ENCODE data around the gene KCNIP4. TPM values are rescaled to one million over a fixed set of nuclear protein-coding genes. Genes with fewer than 3 reads are reported as not detected.

Gene KCNIP4
- total and polyA plus RNA-seq, 2 experiments from 2014 or later = 0.14 to 0.63 TPM

DNA sequence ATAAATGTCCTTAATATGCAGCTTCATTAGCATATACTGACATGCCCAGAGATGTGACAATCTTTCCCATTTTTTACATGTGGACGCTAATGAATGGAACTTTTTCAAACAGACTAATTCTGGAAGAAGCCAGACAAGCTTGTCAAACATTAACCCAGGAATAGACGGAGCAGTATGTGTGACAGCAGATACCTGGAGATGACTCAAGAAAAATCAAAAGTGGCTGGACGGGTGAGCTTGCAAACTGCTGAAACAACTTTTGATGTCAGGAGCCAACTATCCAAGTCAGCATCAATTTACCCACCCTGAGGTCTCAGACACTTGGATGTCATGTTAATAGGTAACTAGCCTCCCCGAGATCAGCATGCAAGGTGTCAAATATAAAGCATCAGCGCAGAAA, 1065.3 kb downstream of the KCNIP4 start:
- Mint-ChIP-seq H3K4me1 (peaks cover 10% of the 10 kb centered on the region), H3K36me3 (ENCODE audit: low read depth) (no peaks in the 10 kb centered on the region), H3K4me3 (no peak overlapping the region), H3K9me3 (no peaks in the 10 kb centered on the region), H3K27me3 (ENCODE audit: insufficient read depth, low read depth, poor library complexity) (peaks cover 3% of the 10 kb centered on the region), H3K27ac (no peak overlapping the region)
- TF ChIP-seq ZNF114 (CRISPR knock-in tag; IDR thresholded peaks at IDR 0.05) (no peak), ZNF331 (CRISPR knock-in tag; IDR thresholded peaks at IDR 0.05; ENCODE audit: low read depth) (no peak), POLR2AphosphoS5 (IDR thresholded peaks at IDR 0.05; ENCODE audit: low read depth) (no peak), STAT1 (IDR thresholded peaks at IDR 0.05; ENCODE audit: unreplicated experiment) (no peak), NANOG (IDR thresholded peaks at IDR 0.05; ENCODE audit: borderline replicate concordance) (no peak)
- TF ChIP-seq, protein P1, sequence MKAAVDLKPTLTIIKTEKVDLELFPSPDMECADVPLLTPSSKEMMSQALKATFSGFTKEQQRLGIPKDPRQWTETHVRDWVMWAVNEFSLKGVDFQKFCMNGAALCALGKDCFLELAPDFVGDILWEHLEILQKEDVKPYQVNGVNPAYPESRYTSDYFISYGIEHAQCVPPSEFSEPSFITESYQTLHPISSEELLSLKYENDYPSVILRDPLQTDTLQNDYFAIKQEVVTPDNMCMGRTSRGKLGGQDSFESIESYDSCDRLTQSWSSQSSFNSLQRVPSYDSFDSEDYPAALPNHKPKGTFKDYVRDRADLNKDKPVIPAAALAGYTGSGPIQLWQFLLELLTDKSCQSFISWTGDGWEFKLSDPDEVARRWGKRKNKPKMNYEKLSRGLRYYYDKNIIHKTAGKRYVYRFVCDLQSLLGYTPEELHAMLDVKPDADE (IDR thresholded peaks at IDR 0.05) = no peak
- TF ChIP-seq, protein P2, sequence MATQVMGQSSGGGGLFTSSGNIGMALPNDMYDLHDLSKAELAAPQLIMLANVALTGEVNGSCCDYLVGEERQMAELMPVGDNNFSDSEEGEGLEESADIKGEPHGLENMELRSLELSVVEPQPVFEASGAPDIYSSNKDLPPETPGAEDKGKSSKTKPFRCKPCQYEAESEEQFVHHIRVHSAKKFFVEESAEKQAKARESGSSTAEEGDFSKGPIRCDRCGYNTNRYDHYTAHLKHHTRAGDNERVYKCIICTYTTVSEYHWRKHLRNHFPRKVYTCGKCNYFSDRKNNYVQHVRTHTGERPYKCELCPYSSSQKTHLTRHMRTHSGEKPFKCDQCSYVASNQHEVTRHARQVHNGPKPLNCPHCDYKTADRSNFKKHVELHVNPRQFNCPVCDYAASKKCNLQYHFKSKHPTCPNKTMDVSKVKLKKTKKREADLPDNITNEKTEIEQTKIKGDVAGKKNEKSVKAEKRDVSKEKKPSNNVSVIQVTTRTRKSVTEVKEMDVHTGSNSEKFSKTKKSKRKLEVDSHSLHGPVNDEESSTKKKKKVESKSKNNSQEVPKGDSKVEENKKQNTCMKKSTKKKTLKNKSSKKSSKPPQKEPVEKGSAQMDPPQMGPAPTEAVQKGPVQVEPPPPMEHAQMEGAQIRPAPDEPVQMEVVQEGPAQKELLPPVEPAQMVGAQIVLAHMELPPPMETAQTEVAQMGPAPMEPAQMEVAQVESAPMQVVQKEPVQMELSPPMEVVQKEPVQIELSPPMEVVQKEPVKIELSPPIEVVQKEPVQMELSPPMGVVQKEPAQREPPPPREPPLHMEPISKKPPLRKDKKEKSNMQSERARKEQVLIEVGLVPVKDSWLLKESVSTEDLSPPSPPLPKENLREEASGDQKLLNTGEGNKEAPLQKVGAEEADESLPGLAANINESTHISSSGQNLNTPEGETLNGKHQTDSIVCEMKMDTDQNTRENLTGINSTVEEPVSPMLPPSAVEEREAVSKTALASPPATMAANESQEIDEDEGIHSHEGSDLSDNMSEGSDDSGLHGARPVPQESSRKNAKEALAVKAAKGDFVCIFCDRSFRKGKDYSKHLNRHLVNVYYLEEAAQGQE (IDR thresholded peaks at IDR 0.05; ENCODE audit: unreplicated experiment) = no peak
- Histone ChIP-seq H3K27ac (ENCODE audit: low read depth) (no peak overlapping the region), H3K36me3 (ENCODE audit: insufficient read depth) (no peaks in the 10 kb centered on the region), H3K4me2 (no peak overlapping the region), H3F3A (replicated peaks; ENCODE audit: low read depth) (no peaks in the 10 kb centered on the region), H2AFZ (no peak overlapping the region), H4K20me1 (replicated peaks; ENCODE audit: insufficient read depth) (no peaks in the 10 kb centered on the region), H3K4me3 (no peak overlapping the region), H3K79me2 (replicated peaks; ENCODE audit: insufficient read depth) (no peaks in the 10 kb centered on the region), H3K27me3 (ENCODE audit: insufficient read depth) (no peaks in the 10 kb centered on the region), H3K4me1 (ENCODE audit: insufficient read depth) (peaks cover 18% of the 10 kb centered on the region), H3K9me2 (ENCODE audit: insufficient read depth) (no peaks in the 10 kb centered on the region)
- DNase-seq (ENCODE audit: low spot score) = no peak
- ATAC-seq = no peak

DNA sequence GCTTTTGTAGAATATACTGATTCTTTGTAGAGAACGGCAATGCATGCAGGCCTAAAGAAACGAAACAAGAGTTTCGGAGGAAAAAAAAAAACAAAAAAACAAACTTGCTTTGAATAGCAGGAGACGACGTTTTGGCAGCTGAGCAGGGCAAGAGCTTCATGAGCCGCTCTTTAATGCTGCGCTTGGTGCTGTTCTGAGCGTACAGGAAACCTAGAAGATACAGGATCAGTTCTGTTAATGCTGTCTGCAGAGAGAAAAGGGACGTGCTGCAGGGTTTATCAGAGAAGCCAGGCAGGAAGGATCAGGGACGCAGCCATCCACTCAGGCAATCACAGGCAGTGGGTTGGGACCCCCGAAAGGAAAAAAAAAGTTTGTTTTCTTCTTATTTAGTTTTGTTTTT, 1066.1 kb downstream of the KCNIP4 start:
- peaks cover 10% of the 10 kb centered on the region for H3K4me1 Mint-ChIP-seq
- Histone ChIP-seq H3K9me2 (ENCODE audit: insufficient read depth) (no peaks in the 10 kb centered on the region), H3K36me3 (ENCODE audit: insufficient read depth) (no peaks in the 10 kb centered on the region), H3K4me1 (ENCODE audit: insufficient read depth) (peaks cover 14% of the 10 kb centered on the region), H3K27ac (ENCODE audit: low read depth) (no peak overlapping the region), H3K27me3 (ENCODE audit: insufficient read depth) (no peaks in the 10 kb centered on the region), H3K4me2 (no peak overlapping the region), H4K20me1 (replicated peaks; ENCODE audit: insufficient read depth) (no peaks in the 10 kb centered on the region), H3K79me2 (replicated peaks; ENCODE audit: insufficient read depth) (no peaks in the 10 kb centered on the region), H3F3A (replicated peaks; ENCODE audit: low read depth) (no peaks in the 10 kb centered on the region), H3K4me3 (no peak overlapping the region), H2AFZ (peak overlapping the region; percentile 70; the same call in 1 of the 2 replicates)
- H3K9me3 Mint-ChIP-seq = no peaks in the 10 kb centered on the region
- H3K27me3 Mint-ChIP-seq (ENCODE audit: insufficient read depth, low read depth, poor library complexity) = peaks cover 3% of the 10 kb centered on the region
- no peaks in the 10 kb centered on the region for H3K36me3 Mint-ChIP-seq (ENCODE audit: low read depth)
- H3K27ac Mint-ChIP-seq = peak overlapping the region; percentile 39; the same call in 1 of the 2 replicates
- ATAC-seq (no peak), DNase-seq (ENCODE audit: low spot score) (no peak)
- H3K4me3 Mint-ChIP-seq = no peak overlapping the region
- TF ChIP-seq ZNF331 (CRISPR knock-in tag; IDR thresholded peaks at IDR 0.05; ENCODE audit: low read depth) = no peak
- no peak for TF ChIP-seq POLR2AphosphoS5 (IDR thresholded peaks at IDR 0.05; ENCODE audit: low read depth)
- TF ChIP-seq CREB1 (CRISPR knock-in tag; IDR thresholded peaks at IDR 0.05; ENCODE audit: low read depth) = no peak
- no peak for TF ChIP-seq JUNB (IDR thresholded peaks at IDR 0.05; ENCODE audit: unreplicated experiment)
- TF ChIP-seq NANOG (IDR thresholded peaks at IDR 0.05; ENCODE audit: borderline replicate concordance) = no peak
- TF ChIP-seq, protein P1 (IDR thresholded peaks at IDR 0.05) = no peak
- TF ChIP-seq, protein P3, sequence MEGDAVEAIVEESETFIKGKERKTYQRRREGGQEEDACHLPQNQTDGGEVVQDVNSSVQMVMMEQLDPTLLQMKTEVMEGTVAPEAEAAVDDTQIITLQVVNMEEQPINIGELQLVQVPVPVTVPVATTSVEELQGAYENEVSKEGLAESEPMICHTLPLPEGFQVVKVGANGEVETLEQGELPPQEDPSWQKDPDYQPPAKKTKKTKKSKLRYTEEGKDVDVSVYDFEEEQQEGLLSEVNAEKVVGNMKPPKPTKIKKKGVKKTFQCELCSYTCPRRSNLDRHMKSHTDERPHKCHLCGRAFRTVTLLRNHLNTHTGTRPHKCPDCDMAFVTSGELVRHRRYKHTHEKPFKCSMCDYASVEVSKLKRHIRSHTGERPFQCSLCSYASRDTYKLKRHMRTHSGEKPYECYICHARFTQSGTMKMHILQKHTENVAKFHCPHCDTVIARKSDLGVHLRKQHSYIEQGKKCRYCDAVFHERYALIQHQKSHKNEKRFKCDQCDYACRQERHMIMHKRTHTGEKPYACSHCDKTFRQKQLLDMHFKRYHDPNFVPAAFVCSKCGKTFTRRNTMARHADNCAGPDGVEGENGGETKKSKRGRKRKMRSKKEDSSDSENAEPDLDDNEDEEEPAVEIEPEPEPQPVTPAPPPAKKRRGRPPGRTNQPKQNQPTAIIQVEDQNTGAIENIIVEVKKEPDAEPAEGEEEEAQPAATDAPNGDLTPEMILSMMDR (conservative IDR thresholded peaks at IDR 0.05; ENCODE audit: low read depth in 2 of 2) = no peak
- no peak for TF ChIP-seq STAT1 (IDR thresholded peaks at IDR 0.05; ENCODE audit: unreplicated experiment)
- TF ChIP-seq ZNF114 (CRISPR knock-in tag; IDR thresholded peaks at IDR 0.05) = no peak
- TF ChIP-seq EZH2 (IDR thresholded peaks at IDR 0.05; ENCODE audit: low read depth, unreplicated experiment) = no peak
- no peak for TF ChIP-seq EZH2phosphoT487 (IDR thresholded peaks at IDR 0.05; ENCODE audit: unreplicated experiment)
- TF ChIP-seq, protein P2 (IDR thresholded peaks at IDR 0.05; ENCODE audit: unreplicated experiment) = no peak
